GM21515 (cell line): Measurements from ENCODE around the gene MAP3K14.

Experiments
- ATAC-seq: cut with Tn5 transposase; IDR thresholded peaks from one replicate; pipeline ENCODE4 v1.9.1; 2021; ENCODE audit not compliant: unreplicated experiment

The MAP3K14 gene

DNA sequence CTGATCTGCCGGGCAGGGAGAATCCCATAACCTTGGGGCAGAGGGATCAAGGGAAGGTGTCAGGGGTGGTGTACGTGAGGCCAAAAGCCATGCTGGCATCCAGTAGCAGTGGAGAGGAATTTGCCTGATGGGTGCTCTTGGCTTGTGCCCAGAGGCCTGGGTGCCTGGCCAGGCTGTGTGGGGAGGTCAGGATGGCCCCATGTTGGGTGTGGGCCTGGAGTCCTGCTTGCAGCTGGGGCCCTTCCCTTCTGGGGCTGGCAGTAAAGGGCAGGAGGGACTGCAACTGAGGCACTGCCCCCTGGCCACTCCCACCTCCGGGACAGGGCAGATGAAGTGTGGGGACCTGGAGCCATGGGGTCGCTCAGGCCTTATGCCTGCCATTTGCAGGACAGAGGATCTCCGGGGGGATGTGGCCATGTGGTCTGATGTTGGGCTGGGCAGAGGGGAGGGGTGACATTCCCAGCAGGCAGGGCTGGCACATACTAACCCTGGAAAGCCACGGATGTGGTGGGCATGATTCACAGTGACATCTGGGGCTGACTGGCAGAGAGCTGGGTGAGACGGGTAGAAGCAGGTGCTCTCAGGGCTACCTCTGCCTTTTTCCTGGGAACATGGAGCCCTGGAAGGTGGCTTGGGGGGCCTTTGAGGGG is 91.6 kb downstream of the MAP3K14 start:
- ATAC-seq = no peak

DNA sequence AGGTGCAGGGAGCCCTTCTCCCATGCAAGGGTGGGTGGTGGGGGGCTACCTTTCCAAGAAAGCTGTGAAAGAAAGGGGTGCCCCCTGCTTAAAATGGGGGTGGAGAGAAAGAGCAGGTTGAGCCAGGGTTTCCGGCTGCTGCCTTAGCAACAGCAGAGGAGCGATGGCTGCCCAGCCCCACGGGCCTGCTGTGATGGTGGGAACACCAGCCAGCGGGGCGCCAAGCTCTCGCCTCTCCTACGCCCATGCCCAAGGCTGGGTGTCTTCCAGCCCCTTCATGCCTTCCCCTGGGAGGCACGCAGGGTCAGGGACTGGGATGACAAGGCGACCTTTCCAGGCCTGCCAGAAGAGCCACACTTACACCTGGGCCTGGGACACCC is 92.2 kb downstream of the MAP3K14 start:
- no peak for ATAC-seq

DNA sequence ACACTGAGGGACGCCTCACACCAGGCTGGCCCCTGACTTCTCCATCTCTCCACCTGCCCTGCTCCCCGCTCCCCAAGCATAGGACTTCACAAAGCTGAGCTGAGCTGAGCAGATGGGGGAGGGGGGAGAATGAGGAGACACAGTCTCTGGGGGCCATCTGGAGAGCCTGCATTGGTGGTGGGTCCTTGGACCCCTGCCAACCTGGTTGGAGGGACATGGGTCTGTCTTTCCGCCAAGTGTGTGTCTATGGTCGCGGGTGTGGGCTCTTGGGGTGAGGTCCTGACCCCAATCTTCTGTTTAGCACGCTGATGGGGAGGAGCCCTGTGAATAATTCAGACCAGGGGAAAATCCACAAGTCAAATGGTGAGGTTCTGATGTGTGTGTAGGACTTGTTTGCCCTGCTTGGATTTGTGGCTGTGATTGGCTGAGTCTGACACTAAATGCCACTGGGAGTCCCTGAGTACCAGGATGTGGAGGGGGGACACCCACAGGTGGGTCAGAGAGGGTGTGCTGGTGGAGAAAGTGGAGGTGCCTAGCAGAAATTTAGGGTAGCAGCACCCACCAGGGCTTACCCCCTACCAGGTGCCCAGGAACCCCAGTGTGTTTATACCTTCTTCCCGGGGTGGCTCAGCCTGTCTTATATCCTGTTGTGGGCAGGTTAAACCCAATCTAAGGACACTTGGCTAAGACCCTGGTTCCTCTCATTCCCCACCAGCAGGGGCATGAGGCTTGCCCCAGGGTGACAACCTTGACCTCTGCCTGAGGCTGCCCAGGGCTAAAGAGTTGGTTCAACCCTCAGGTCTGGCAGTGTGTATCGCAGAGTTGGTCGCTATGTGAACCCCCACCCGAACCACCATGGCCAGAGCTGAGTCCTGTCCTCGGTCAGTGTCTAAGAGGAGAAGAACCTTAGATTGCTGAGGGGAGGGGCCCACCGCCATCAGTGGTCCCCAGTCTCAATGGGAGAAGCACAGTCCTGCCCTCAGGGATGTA is 93.0 kb downstream of the MAP3K14 start:
- ATAC-seq = no peak

DNA sequence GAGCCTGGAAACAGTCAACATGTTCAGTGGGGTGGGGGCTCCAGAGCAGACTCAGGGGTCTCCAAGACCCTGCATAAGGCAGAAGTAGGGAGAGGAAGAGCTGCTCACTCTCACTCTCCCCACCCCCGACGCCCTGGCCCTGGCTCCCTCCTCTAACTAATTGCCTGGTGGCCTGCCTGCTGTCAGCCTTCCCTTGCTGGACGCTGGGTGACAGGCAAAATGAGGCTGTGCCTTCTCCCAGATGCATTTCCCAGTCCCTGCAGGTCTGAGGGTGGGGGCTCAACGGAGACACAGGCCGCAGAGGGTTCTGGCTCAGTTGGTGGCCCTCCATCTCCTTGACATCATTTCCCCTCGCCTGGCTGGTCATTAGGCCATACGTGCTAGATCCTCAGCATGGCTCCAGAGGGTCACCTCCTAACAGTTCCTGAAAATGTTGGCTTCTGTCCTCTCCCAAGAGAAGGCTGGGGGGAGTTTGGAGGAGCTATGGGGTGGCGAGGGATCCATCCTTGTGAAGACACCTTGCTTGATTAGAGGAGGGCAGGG is 93.8 kb downstream of the MAP3K14 start:
- ATAC-seq = no peak

DNA sequence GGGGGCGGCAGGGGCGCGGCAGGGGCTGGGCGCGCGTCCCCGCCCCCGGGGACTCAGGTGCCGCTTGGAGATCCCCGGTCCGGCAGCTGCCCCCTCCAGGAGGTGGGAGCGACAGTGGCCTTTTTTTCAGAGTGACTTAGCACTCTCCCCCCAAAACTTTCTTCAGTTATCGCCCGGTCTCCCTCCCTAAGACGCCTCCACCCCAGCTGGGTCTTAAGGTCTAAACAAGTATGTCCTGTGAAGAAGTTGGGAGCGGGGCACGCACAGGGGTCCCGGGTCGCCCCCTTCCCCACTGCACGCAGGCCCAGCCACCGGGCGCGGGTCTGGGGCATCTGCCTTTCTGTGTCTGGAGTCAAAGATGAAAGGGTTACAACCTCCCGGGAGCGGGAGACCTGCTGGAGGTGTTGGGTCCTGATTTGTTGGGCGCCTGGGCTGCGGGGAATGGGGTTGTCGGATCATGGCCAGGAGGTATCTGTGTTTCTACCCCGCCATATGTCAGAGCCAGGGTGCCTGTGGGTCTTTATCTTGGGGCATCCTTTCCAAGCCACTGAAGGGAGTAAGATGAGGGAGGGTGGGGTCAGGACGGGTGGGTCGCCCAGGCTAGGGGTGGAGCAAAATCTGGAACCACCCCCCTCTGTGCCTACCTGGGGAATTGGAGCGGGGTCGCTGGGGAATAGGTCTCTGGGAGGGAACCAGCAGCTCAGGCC is 94.4 kb downstream of the MAP3K14 start:
- no peak for ATAC-seq

DNA sequence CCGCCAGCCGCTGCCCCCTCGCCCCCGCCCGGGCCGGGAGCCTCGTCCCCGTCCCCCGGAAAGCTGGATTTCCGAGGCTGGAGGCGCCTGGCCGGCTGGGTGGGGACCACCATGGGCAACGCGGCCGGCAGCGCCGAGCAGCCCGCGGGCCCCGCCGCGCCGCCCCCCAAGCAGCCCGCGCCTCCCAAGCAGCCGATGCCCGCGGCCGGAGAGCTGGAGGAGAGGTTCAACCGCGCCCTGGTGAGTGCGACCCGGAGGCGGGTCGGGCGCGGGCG is 94.9 kb downstream of the MAP3K14 start:
- ATAC-seq = no peak

DNA sequence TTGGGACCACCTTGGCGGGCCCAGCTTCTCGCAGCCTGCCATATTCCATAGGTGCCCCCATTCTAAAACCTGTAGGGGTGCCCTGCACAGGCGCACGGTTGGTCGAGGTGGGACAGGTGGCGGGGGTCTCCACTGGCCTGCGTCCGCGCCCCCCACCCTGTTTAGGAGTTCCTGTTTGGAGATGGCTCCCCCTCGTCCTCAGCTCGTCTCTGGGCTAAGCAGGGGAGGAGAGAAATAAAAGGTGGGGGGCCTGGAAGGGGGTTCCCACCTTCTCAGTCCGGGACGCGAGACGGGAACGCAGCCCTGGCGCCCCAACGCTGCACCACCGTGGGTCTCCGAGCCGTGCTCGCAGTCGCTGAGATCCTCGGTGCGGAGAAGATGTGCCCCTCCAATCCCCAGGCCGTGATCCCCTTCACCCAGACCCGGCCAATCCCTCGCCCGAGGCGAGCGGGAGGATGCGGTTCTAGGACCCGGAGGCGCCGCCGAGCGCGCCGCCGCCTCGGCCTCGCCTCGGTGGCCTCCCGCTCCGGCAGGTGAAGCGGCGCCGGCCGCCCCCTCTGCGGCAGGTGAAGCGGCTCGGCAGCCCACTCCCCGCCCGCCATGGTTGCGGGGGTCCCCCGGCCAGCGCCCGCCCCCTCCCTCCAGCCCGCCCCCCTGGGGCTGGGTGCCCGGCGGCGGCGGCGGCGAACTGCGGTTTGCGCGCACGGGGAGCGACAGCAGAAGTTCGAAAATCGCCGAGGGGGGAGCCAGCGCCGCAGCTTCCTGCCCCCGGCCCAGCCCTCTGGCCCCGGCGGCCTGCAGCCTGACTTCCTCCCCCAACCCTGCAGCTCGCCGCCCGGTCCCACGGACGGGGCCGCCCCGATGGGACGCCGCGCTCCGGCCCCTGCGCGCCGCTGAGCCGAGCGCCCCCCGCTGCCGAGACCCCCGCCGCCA is 95.5 kb downstream of the MAP3K14 start, which contains the start of gene FMNL1:
Gene FMNL1, plus strand, starts transcription at position 805 of the 933 bp plus-strand sequence. CDS start 240 bp downstream, outside the sequence.
- ATAC-seq = no peak

DNA sequence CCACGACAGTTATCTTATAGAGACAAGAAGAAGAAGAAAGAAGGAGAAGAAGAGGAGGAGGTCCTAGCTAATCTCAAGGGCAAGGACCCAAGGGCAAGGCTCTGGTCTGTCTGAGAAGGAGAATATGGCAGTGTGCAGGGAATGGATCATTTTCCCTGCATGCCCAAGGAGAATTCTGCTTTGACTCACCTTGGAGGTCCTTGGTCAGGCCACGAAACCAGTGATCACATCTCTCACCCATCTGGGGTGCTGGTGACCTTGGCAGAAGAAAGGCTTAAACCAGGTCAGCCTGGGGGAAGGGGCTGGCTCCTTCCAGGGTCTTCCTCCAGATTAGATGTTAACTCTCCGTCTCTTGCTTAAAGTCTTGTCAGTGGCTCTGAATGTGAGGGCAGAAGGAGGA is 96.7 kb downstream of the MAP3K14 start:
- ATAC-seq = no peak

DNA sequence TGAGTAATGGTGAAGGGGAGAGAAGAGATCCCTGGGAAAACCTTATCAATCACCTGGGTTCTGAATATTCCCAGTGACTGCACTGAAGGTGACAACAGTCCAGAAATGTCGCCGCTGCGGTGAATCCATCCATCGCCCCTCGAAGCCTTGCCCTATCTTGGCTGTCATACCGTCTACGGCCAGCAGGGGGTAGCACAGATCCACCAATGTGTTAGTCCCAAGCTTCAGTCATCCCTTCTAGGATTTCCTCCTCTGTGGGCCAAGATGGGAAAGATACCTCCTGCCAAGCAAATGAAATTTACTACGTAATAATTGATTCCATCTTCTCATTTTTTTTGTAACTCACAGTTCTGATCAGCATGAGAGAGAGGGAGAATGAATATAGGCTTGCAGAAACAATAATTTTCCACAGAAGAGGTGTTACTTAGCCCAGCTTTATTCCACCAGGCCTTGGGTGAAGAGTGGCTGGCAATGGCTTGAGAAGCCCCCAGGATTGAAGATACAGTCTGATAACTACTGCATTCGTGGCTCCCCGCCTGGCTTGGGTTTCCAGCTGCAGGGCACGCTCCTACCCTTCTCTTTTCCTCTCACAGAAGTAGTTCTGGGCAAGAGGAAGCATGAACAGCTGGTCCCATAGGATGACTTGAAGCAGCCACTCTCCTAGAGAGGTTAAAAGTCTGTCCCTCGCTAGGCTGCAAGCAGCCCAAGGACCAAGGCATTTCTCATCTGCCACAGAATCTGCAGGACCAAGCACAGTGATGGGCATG is 97.7 kb downstream of the MAP3K14 start:
- no peak for ATAC-seq
